Activated T-cell treated with anti-CD3 and anti-CD28 coated beads for 4 hours (primary cell): ENCODE data around the gene SNX3.

Experiments
- DNase-seq: peaks from one replicate; pipeline ENCODE4 v3.0.0-alpha.2; 2020

Gene SNX3

GRCh38 chr6:108168501-108169463 is 92.1 kb downstream of the SNX3 start:
- DNase-seq = no peak

GRCh38 chr6:108168090-108168463 is 92.8 kb downstream of the SNX3 start:
- no peak for DNase-seq

GRCh38 chr6:108167449-108168089 is 93.3 kb downstream of the SNX3 start:
- no peak for DNase-seq

GRCh38 chr6:108166664-108167448 is 94.0 kb downstream of the SNX3 start:
- DNase-seq = no peak

- DNase-seq = no peak
Observed at GRCh38 chr6:108165714-108166663, 94.9 kb downstream of the SNX3 start, which contains the start of gene NR2E1. Gene NR2E1 (plus strand): TSS chr6:108166022. CDS start chr6:108166766, 744 bp downstream.

GRCh38 chr6:108164815-108165706 is 95.8 kb downstream of the SNX3 start:
- no peak for DNase-seq

GRCh38 chr6:108164543-108164814 is 96.4 kb downstream of the SNX3 start:
- no peak for DNase-seq

- DNase-seq = no peak
Observed at GRCh38 chr6:108163644-108164542, 96.9 kb downstream of the SNX3 start.

GRCh38 chr6:108163267-108163643 is 97.6 kb downstream of the SNX3 start:
- DNase-seq = no peak

- DNase-seq = no peak
Observed at GRCh38 chr6:108161724-108162282, 99.0 kb downstream of the SNX3 start.
